Upper lobe of left lung (tissue), 4 donors: ENCODE data around the gene ZBED1.

Source experiments
- EP300 ChIP-seq, 4 donors: sonication (generic); formaldehyde crosslinking; IDR thresholded peaks; one replicate each; pipeline ENCODE4 v1.5.1; 2017; ENCODE audit warnings: antibody characterized with exemption in 4 of 4, control low read depth in 2 of 4
- POLR2A ChIP-seq, 4 donors: fragments of 450-650 bp; IDR thresholded peaks; one replicate each; pipeline ENCODE4 v1.5.1; 2016 to 2017; ENCODE audit warnings: antibody characterized with exemption in 4 of 4, mild to moderate bottlenecking in 2 of 4
- POLR2AphosphoS5 ChIP-seq, 2 donors: sonication (generic); formaldehyde crosslinking; IDR thresholded peaks; one replicate each; pipeline ENCODE4 v1.5.1; 2017; ENCODE audit warnings: antibody characterized with exemption in 2 of 2
- TF ChIP-seq, protein P1 (sequence below), 6 experiments: fragments of 450-650 bp in 4 of 6; fragments of 200-600 bp in 2 of 6; sonication (generic) in 2 of 6; IDR thresholded peaks; one replicate each; pipeline ENCODE4 v1.5.1; 2016 to 2019; ENCODE audit warnings: antibody characterized with exemption in 6 of 6

DNA sequence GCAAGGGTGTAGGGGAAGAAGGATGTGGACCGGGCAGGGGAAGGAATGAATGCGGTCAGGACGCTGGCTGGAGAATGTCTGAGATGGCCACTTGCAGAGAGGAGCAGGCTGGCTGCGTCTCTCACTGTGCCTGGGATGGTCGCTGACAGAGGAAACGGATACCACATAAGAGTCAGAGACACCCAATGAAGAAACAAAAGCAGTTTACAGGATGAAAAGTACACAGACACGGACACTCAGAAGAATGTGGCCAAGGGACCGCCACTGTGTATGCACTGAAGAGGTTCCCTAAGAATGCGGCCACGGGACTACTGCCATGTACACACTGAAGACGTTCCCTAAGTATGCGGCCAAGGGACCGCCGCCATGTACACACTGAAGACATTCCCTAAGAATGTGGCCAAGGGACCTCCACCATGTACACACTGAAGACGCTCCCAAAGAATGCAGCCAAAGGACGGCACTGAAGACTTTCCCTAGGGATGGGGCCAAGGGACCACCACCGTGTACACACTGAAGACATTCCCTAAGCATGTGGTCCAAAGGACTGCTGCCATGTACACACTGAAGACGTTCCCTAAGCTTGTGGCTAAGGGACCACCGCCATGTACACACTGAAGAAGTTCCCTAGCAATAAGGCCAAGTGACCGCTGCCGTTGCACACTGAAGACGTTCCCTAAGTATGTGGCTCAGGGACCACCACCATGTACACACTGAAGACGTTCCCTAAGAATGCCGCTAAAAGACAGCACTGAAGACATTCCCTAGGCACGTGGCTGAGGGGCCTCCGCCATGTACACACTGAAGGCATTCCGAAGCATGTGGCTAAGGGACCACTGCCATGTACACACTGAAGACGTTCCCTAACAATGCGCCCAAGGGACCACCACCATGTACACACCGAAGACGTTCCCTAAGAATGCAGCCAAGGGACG lies 32.2 kb downstream of the ZBED1 start:
- TF ChIP-seq, protein P1, sequence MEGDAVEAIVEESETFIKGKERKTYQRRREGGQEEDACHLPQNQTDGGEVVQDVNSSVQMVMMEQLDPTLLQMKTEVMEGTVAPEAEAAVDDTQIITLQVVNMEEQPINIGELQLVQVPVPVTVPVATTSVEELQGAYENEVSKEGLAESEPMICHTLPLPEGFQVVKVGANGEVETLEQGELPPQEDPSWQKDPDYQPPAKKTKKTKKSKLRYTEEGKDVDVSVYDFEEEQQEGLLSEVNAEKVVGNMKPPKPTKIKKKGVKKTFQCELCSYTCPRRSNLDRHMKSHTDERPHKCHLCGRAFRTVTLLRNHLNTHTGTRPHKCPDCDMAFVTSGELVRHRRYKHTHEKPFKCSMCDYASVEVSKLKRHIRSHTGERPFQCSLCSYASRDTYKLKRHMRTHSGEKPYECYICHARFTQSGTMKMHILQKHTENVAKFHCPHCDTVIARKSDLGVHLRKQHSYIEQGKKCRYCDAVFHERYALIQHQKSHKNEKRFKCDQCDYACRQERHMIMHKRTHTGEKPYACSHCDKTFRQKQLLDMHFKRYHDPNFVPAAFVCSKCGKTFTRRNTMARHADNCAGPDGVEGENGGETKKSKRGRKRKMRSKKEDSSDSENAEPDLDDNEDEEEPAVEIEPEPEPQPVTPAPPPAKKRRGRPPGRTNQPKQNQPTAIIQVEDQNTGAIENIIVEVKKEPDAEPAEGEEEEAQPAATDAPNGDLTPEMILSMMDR (IDR thresholded peaks at IDR 0.05) = no peak
- TF ChIP-seq POLR2AphosphoS5 (IDR thresholded peaks at IDR 0.05) (no peak), POLR2A (IDR thresholded peaks at IDR 0.05) (no peak), EP300 (IDR thresholded peaks at IDR 0.05) (no peak)
